Activated CD4-positive, alpha-beta memory T cell treated with anti-CD3 and anti-CD28 coated beads, Interleukin-2, amount 10 ng/mL, durations not matched to agents 7 days and 5 days (primary cell): Measurements from ENCODE around the gene PID1. TPM values are rescaled to one million over a fixed set of nuclear protein-coding genes. Genes with fewer than 3 reads are reported as not detected.

ENCODE experiments used
- CTCF ChIA-PET: fragments of 350-600 bp; sonication (Branson Sonifier 250); formaldehyde crosslinking; loops from one replicate; lab custom pipeline; 2021; ENCODE audit warnings: antibody characterized with exemption, inconsistent platforms; lab: Charles Lee
- POLR2A ChIA-PET: fragments of 350-600 bp; sonication (Branson Sonifier 250); formaldehyde crosslinking; loops from one replicate; lab custom pipeline; 2021; ENCODE audit warnings: antibody characterized with exemption; lab: Charles Lee
- DNase-seq: peaks from one replicate; pipeline ENCODE4 v3.0.0-alpha.2; 2020
- H3K27ac Mint-ChIP-seq: one replicate; pipeline ENCODE4 v1.8.0; 2021; ENCODE audit warnings: mild to moderate bottlenecking, mixed read lengths
- H3K27me3 Mint-ChIP-seq: one replicate; pipeline ENCODE4 v1.8.0; 2021; ENCODE audit warnings: mixed read lengths
- H3K36me3 Mint-ChIP-seq: one replicate; pipeline ENCODE4 v1.8.0; 2021; ENCODE audit warnings: low read depth, mixed read lengths
- H3K4me1 Mint-ChIP-seq: one replicate; pipeline ENCODE4 v1.8.0; 2021; ENCODE audit warnings: mixed read lengths
- H3K4me3 Mint-ChIP-seq: one replicate; pipeline ENCODE4 v1.8.0; 2021; ENCODE audit warnings: mild to moderate bottlenecking, mixed read lengths
- H3K9me3 Mint-ChIP-seq: one replicate; pipeline ENCODE4 v1.8.0; 2021; ENCODE audit warnings: mixed read lengths
- total RNA-seq, 2 experiments: library from RNA; stranded (reverse); gene quantifications; one replicate each; pipeline ENCODE4 v1.2.3, GENCODE V29; 2021

The PID1 gene
- total RNA-seq, 2 experiments from 2014 or later, result not detected

DNA sequence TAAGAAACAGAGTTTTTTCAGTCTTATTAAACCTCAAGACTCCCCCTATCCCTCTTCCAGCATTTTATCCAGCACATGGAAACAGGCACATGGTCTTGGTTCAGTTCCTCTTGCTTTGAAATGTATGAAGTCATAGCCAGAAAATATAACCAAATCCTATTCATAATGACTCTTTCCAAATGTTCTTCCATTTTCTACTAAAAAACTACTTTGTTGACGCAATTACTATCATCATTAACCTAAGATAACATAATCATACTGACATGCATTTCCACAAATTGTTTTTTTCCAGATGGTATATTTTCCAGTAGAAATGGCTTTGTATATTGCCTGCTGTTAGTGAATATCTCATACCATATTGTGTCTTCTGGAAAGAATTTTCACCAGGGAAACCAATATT, 261.3 kb downstream of the PID1 start:
- Mint-ChIP-seq H3K4me1 (no peaks in the 10 kb centered on the region), H3K36me3 (no peaks in the 10 kb centered on the region), H3K27ac (no peak overlapping the region), H3K27me3 (no peaks in the 10 kb centered on the region), H3K9me3 (peaks cover 10% of the 10 kb centered on the region), H3K4me3 (no peak overlapping the region)
- DNase-seq, result no peak
- CTCF ChIA-PET, result no interaction called here
- POLR2A ChIA-PET, result no interaction called here

DNA sequence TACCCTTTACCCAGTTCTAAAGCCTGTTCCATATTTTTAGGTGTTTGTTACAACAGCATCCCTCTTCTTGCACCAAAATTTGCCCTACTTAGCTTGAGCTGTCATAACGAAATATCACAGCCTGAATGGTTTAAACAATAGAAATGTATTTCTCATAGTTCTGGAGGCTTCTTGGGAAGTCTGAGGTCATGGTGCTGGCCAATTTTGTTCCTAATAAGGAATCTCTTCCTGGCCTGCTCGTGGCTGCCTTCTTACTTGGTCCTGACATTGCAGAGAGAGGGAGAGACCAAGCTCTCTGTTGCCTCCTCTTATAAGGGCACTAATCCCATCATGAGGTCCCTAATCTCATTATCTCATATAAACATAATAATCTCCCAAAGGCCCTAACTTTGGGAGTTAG, 267.8 kb downstream of the PID1 start:
- peaks cover 17% of the 10 kb centered on the region for H3K9me3 Mint-ChIP-seq
- no peaks in the 10 kb centered on the region for H3K36me3 Mint-ChIP-seq
- DNase-seq, result no peak
- POLR2A ChIA-PET, result no interaction called here
- H3K4me3 Mint-ChIP-seq, result no peak overlapping the region
- no peak overlapping the region for H3K27ac Mint-ChIP-seq
- CTCF ChIA-PET, result no interaction called here
- H3K4me1 Mint-ChIP-seq, result no peaks in the 10 kb centered on the region
- no peaks in the 10 kb centered on the region for H3K27me3 Mint-ChIP-seq

DNA sequence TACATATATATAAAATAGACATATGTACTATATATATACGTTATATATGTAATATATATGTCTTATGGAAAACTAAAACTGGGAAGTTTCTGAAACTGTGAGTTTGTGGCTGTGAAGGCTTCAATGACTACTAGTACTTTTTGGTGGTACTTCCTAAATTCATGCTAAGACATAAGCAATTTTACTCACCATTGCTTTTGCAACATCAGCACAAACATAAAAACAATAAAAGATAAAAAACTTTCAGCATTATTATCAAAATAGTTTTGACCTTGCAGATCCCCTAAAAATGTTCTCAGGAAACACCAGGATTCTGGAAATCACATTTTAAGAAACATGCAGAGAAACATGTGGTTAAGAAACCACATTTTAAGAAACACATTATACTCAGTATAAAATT, 269.9 kb downstream of the PID1 start:
- peaks cover 15% of the 10 kb centered on the region for H3K9me3 Mint-ChIP-seq

GRCh38 chr2:228999326-228999725, 271.8 kb downstream of the PID1 start:
- no peak overlapping the region for H3K4me3 Mint-ChIP-seq
- ChIA-PET CTCF (no interaction called here), POLR2A (no interaction called here)
- H3K27ac Mint-ChIP-seq, result no peak overlapping the region
- no peaks in the 10 kb centered on the region for H3K36me3 Mint-ChIP-seq
- no peaks in the 10 kb centered on the region for H3K27me3 Mint-ChIP-seq
- DNase-seq, result no peak
- peaks cover 18% of the 10 kb centered on the region for H3K9me3 Mint-ChIP-seq
- no peaks in the 10 kb centered on the region for H3K4me1 Mint-ChIP-seq

More for the DNA sequence above, 269.9 kb downstream of the PID1 start:
- ChIA-PET CTCF (no interaction called here), POLR2A (no interaction called here)
- Mint-ChIP-seq H3K4me1 (no peaks in the 10 kb centered on the region), H3K4me3 (no peak overlapping the region), H3K27ac (no peak overlapping the region), H3K27me3 (no peaks in the 10 kb centered on the region), H3K36me3 (no peaks in the 10 kb centered on the region)
- DNase-seq, result no peak

DNA sequence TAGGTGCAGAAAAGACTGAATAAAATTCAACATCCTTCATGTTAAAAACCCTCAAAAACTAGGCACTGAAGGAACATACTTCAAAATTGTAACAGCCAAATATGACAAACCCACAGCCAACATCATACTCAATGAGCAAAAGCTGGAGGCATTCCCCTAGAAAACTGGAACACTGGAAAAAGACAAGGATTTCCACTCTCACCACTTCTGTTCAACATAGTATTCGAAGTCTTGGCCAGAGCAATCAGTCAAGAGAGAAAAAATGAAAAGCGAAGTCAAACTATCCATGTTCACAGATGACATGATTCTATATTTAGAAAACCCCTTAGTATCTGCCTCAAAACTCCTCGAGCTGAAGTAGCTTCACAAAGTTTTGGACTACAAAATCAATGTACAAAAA, 282.3 kb downstream of the PID1 start:
- Mint-ChIP-seq H3K4me3 (no peak overlapping the region), H3K36me3 (no peaks in the 10 kb centered on the region), H3K9me3 (peaks cover 13% of the 10 kb centered on the region), H3K27me3 (no peaks in the 10 kb centered on the region), H3K4me1 (no peaks in the 10 kb centered on the region), H3K27ac (no peak overlapping the region)
- ChIA-PET CTCF (no interaction called here), POLR2A (no interaction called here)
- DNase-seq, result no peak

DNA sequence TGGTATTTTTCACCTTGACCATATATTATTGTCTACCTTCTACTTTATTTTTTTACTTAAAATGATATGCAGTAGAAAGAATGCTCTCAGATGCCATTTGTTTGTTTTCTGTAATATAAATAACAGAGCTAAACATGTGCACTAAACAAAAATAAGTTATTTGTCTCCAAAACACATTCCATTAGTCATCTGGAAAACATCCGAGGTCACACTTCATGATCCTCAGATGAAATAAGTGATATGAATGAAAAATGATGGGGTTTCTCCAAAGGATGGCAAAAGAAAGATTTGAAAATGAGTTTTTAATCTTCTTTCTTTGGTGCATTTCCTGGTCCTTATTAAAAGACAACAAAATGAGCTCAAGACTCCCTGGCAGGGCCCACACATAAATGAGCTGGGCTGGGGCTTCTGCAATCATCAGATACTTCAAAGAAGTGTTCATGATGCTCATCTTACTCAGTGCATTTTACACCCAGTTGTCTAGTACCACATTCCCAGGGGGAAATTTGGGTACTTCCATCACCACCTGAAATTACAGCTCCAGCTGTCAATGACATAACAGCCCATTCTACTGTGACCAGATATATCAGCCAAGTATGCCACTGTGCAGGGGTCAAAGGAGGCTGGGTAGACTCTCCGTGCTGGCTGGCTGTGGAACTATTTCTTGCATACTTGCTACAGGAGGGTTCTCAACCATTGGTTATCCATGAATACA, 283.5 kb downstream of the PID1 start:
- H3K27me3 Mint-ChIP-seq, result no peaks in the 10 kb centered on the region
- H3K27ac Mint-ChIP-seq, result no peak overlapping the region
- ChIA-PET POLR2A (no interaction called here), CTCF (no interaction called here)
- no peaks in the 10 kb centered on the region for H3K4me1 Mint-ChIP-seq
- no peak for DNase-seq
- H3K9me3 Mint-ChIP-seq, result peaks cover 10% of the 10 kb centered on the region
- no peaks in the 10 kb centered on the region for H3K36me3 Mint-ChIP-seq
- H3K4me3 Mint-ChIP-seq, result no peak overlapping the region

GRCh38 chr2:228986961-228987360, 284.1 kb downstream of the PID1 start:
- Mint-ChIP-seq H3K9me3 (peaks cover 10% of the 10 kb centered on the region), H3K4me1 (no peaks in the 10 kb centered on the region), H3K4me3 (no peak overlapping the region), H3K27ac (no peak overlapping the region), H3K36me3 (no peaks in the 10 kb centered on the region), H3K27me3 (no peaks in the 10 kb centered on the region)
- DNase-seq, result no peak
- ChIA-PET CTCF (no interaction called here), POLR2A (interaction anchor here (0.6 kb wide), 1 partner anchor 161 kb away, joined by 4 read pairs; no protein-coding TSS in a partner anchor)

GRCh38 chr2:228983700-228984099, 287.4 kb downstream of the PID1 start:
- DNase-seq, result no peak
- ChIA-PET POLR2A (no interaction called here), CTCF (no interaction called here)
- H3K9me3 Mint-ChIP-seq, result peaks cover 10% of the 10 kb centered on the region
- H3K4me1 Mint-ChIP-seq, result no peaks in the 10 kb centered on the region
- no peak overlapping the region for H3K4me3 Mint-ChIP-seq
- H3K27me3 Mint-ChIP-seq, result no peaks in the 10 kb centered on the region
- H3K27ac Mint-ChIP-seq, result no peak overlapping the region
- no peaks in the 10 kb centered on the region for H3K36me3 Mint-ChIP-seq

- Mint-ChIP-seq H3K27me3 (no peaks in the 10 kb centered on the region), H3K4me3 (no peak overlapping the region), H3K4me1 (no peaks in the 10 kb centered on the region), H3K9me3 (peaks cover 2% of the 10 kb centered on the region), H3K36me3 (no peaks in the 10 kb centered on the region), H3K27ac (no peak overlapping the region)
- ChIA-PET POLR2A (no interaction called here), CTCF (no interaction called here)
- no peak for DNase-seq
Observed at GRCh38 chr2:228974169-228974568, 296.9 kb downstream of the PID1 start.
